SK-N-SH (cell line): Measurements from ENCODE around the gene NME3.

Experiments used
- CHD2 ChIP-seq: fragments of 150-350 bp; IDR thresholded peaks from 2 replicates; pipeline ENCODE4 v1.6.1; 2018; ENCODE audit warnings: low read length; ENCODE audit not compliant: partially characterized antibody
- CTCF ChIP-seq: fragments of 200-600 bp; sonication (generic); IDR thresholded peaks from 2 replicates; pipeline ENCODE4 v1.6.1; 2017; ENCODE audit warnings: antibody characterized with exemption, mild to moderate bottlenecking, moderate library complexity
- EP300 ChIP-seq, 2 experiments: IDR thresholded peaks; 2 replicates each; pipeline versions ENCODE4 v1.4.0 to v1.6.1; 2012; ENCODE audit warnings: borderline replicate concordance in 1 of 2, low read depth in 1 of 2, low read length in 1 of 2
- FOXM1 ChIP-seq: IDR thresholded peaks from 2 replicates; pipeline ENCODE4 v1.4.0; 2012; ENCODE audit warnings: low read depth, mild to moderate bottlenecking
- MAX ChIP-seq: IDR thresholded peaks from 2 replicates; pipeline ENCODE4 v1.4.0; 2012; ENCODE audit warnings: low read depth
- MEF2A ChIP-seq: IDR thresholded peaks from 2 replicates; pipeline ENCODE4 v1.4.0; 2012; ENCODE audit warnings: low read depth, borderline replicate concordance
- PBX3 ChIP-seq: IDR thresholded peaks from 2 replicates; pipeline ENCODE4; 2012
- POLR2AphosphoS5 ChIP-seq: IDR thresholded peaks from 2 replicates; pipeline ENCODE4 v1.6.1; 2012; ENCODE audit warnings: low read depth, low read length
- RCOR1 ChIP-seq: fragments of 150-350 bp; IDR thresholded peaks from 2 replicates; pipeline ENCODE4 v1.6.1; 2017; ENCODE audit warnings: antibody characterized with exemption, low read length
- RFX5 ChIP-seq: IDR thresholded peaks from 2 replicates; pipeline ENCODE4 v1.6.1; 2012; ENCODE audit warnings: mild to moderate bottlenecking, improper control_type of control experiment, low read length
- USF2 ChIP-seq: fragments of 150-350 bp; IDR thresholded peaks from 2 replicates; pipeline ENCODE4 v1.6.1; 2017; ENCODE audit warnings: antibody characterized with exemption, low read length, low read depth, borderline replicate concordance

GRCh38 chr16:1791256-1791942, 20.1 kb upstream of the NME3 start:
- TF ChIP-seq POLR2AphosphoS5 (no peak), MEF2A (no peak), EP300 (IDR thresholded peaks at IDR 0.05; ENCODE audit: borderline replicate concordance in 1 of 2, low read depth in 1 of 2, low read length in 1 of 2) (no peak), CTCF (no peak), CHD2 (no peak), RCOR1 (no peak), USF2 (no peak), FOXM1 (no peak), MAX (no peak), PBX3 (no peak), RFX5 (no peak)
